ENCODE results near the gene DLK1. TPM values are rescaled to one million over a fixed set of nuclear protein-coding genes. Genes with fewer than 3 reads are reported as not detected.

Gene DLK1
- total and polyA plus RNA-seq, 2 of the 4 experiments (the other 2 are of a cell fraction), result under 0.01 to 0.07 TPM

- BruUV-seq (replicated peaks), result no TSS peak
- Histone ChIP-seq H3K23ac (ENCODE audit: low read depth, low read length) (peak overlapping the region; percentile 86), H2BK5ac (ENCODE audit: low read depth, low read length, poor library complexity, severe bottlenecking) (peak overlapping the region; percentile 88), H4K91ac (ENCODE audit: insufficient read depth, low read depth, low read length) (peak overlapping the region; percentile 85), H3K18ac (ENCODE audit: low read depth, low read length) (peak overlapping the region; percentile 52; the same call in 1 of the 2 replicates), H3K56ac (ENCODE audit: extremely low read depth, insufficient read depth, low read length) (no peak overlapping the region), H3K9ac (ENCODE audit: low read depth, low read length) (no peak overlapping the region), H2BK120ac (ENCODE audit: low read depth, low read length) (peak overlapping the region; percentile 99), H2AK5ac (ENCODE audit: low read depth, low read length) (peak overlapping the region; percentile 94), H3K9me3 (ENCODE audit: control insufficient read depth, insufficient read depth, low read length) (no peaks in the 10 kb centered on the region), H3K79me1 (ENCODE audit: low read depth in 1 of 2, low read length in 2 of 2) (no peaks in the 10 kb centered on the region), H3K4me3 (ENCODE audit: insufficient read depth, low read depth, low read length) (no peak overlapping the region), H4K20me1 (ENCODE audit: insufficient read depth, low read length) (no peaks in the 10 kb centered on the region), H3K27me3 (ENCODE audit: control insufficient read depth, insufficient read depth, low read length) (peaks cover 6% of the 10 kb centered on the region), H2AK9ac (replicated peaks; ENCODE audit: low read depth, low read length, poor library complexity) (peak overlapping the region; percentile 93), H3K4ac (ENCODE audit: low read depth, low read length) (peak overlapping the region; percentile 95), H4K5ac (ENCODE audit: low read depth, low read length) (peak overlapping the region; percentile 68; the same call in 1 of the 2 replicates), H2BK15ac (ENCODE audit: low read depth, low read length) (peak overlapping the region; percentile 67; the same call in 2 of the 3 replicates), H3K4me2 (ENCODE audit: low read depth, low read length) (peak overlapping the region; percentile 59; the same call in 1 of the 2 replicates), H4K8ac (ENCODE audit: low read depth in 2 of 2, low read length in 2 of 2) (peak overlapping the region in 1 of 2 experiments; percentile 80; a peak in 2 of 4 replicates), H3K4me1 (ENCODE audit: control insufficient read depth, insufficient read depth, low read length) (peaks cover 23% of the 10 kb centered on the region), H3K27ac (ENCODE audit: insufficient read depth, low read length) (peak overlapping the region; percentile 20), H3K14ac (replicated peaks; ENCODE audit: low read depth, low read length) (peak overlapping the region; percentile 92), H2BK20ac (ENCODE audit: low read depth, low read length) (peak overlapping the region; percentile 97), H3K9me1 (ENCODE audit: insufficient read depth, low read length) (peaks cover 18% of the 10 kb centered on the region), H3K36me3 (ENCODE audit: control insufficient read depth, insufficient read depth, low read length) (no peaks in the 10 kb centered on the region), H2AFZ (replicated peaks; ENCODE audit: low read length, poor library complexity) (peak overlapping the region; percentile 93)
- TF ChIP-seq BHLHE40 (IDR thresholded peaks at IDR 0.05; ENCODE audit: low read depth, low read length), result no peak
- no peak for TF ChIP-seq NFE2L2 (IDR thresholded peaks at IDR 0.05; ENCODE audit: low read depth, low read length)
- TF ChIP-seq SMC3 (IDR thresholded peaks at IDR 0.05; ENCODE audit: low read depth, low read length), result no peak
- 0 out of 2 replicates have a peak, but pooled peaks have one; percentile 4 for TF ChIP-seq MAFK (IDR thresholded peaks at IDR 0.05; ENCODE audit: low read depth, low read length)
- TF ChIP-seq MXI1 (IDR thresholded peaks at IDR 0.05; ENCODE audit: borderline replicate concordance, low read depth, low read length), result no peak
- TF ChIP-seq RCOR1 (IDR thresholded peaks at IDR 0.05; ENCODE audit: insufficient replicate concordance, low read length), result no peak
- no peak for TF ChIP-seq POLR2A (IDR thresholded peaks at IDR 0.05; ENCODE audit: low read depth, low read length)
- TF ChIP-seq, protein P1, sequence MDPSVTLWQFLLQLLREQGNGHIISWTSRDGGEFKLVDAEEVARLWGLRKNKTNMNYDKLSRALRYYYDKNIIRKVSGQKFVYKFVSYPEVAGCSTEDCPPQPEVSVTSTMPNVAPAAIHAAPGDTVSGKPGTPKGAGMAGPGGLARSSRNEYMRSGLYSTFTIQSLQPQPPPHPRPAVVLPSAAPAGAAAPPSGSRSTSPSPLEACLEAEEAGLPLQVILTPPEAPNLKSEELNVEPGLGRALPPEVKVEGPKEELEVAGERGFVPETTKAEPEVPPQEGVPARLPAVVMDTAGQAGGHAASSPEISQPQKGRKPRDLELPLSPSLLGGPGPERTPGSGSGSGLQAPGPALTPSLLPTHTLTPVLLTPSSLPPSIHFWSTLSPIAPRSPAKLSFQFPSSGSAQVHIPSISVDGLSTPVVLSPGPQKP (IDR thresholded peaks at IDR 0.05; ENCODE audit: borderline replicate concordance, low read depth, low read length), result no peak
- TF ChIP-seq CHD1 (IDR thresholded peaks at IDR 0.05; ENCODE audit: low read depth, low read length), result no peak
- TF ChIP-seq FOS (IDR thresholded peaks at IDR 0.05; ENCODE audit: low read depth, low read length), result peak; percentile 76
- no peak for TF ChIP-seq USF2 (IDR thresholded peaks at IDR 0.05; ENCODE audit: low read depth, low read length)
- peak; percentile 57; the same call in 1 of the 2 replicates for TF ChIP-seq CEBPB (IDR thresholded peaks at IDR 0.05; ENCODE audit: low read depth, low read length)
- TF ChIP-seq RAD21 (IDR thresholded peaks at IDR 0.05; ENCODE audit: low read length), result no peak
- in situ Hi-C loops (cut with MboI; ENCODE audit: low sequenced_read_pairs), result no loop called here
- CTCF ChIA-PET, result no interaction called here
- dilution Hi-C loops (cut with HindIII; ENCODE audit: low sequenced_read_pairs, unreplicated experiment), result no loop called here
- peak; percentile 78 for ATAC-seq (ENCODE audit: low read depth)
- intact Hi-C loops (cut with micrococcal nuclease), result no loop called here
- DNase-seq, result peak; percentile 82
- POLR2A ChIA-PET (ENCODE audit: unreplicated experiment), result no interaction called here
- WGBS, 2 experiments (ENCODE audit: extremely low coverage in 2 of 2, insufficient read length in 1 of 2), result no CpG with 5 or more reads among the region's 26 CpGs
Observed at GRCh38 chr14:100688598-100689461, 37.9 kb upstream of the DLK1 start.
